Trophoblast cell (in vitro differentiated cells and primary cell): ENCODE data around the gene KRTAP1-1.
A peak's percentile ranks its signal among the peaks of the same experiment; 100 is the strongest.

Source experiments
- DNase-seq, 2 donors: peaks; one replicate each; pipeline ENCODE4 v3.0.0-alpha.2; 2016
- H2AFZ ChIP-seq: 2 replicates; pipeline ENCODE4 v1.6.1; 2013; ENCODE audit warnings: low read length, moderate library complexity, mild to moderate bottlenecking; ENCODE audit not compliant: insufficient read depth, poor library complexity
- H2AK5ac ChIP-seq: 2 replicates; pipeline ENCODE4 v1.6.1; 2013; ENCODE audit warnings: mild to moderate bottlenecking, low read length
- H2BK120ac ChIP-seq: 2 replicates; pipeline ENCODE4 v1.6.1; 2013; ENCODE audit warnings: low read length, mild to moderate bottlenecking, moderate library complexity; ENCODE audit not compliant: insufficient read depth, poor library complexity
- H2BK12ac ChIP-seq: 2 replicates; pipeline ENCODE4 v1.6.1; 2013; ENCODE audit warnings: mild to moderate bottlenecking, low read length, moderate library complexity
- H2BK5ac ChIP-seq: 2 replicates; pipeline ENCODE4 v1.6.1; 2013; ENCODE audit warnings: low read length, low read depth, moderate library complexity, mild to moderate bottlenecking; ENCODE audit not compliant: poor library complexity
- H3K14ac ChIP-seq: 2 replicates; pipeline ENCODE4 v1.6.1; 2013; ENCODE audit warnings: mild to moderate bottlenecking, low read length
- H3K18ac ChIP-seq: 2 replicates; pipeline ENCODE4 v1.6.1; 2013; ENCODE audit warnings: mild to moderate bottlenecking, low read length
- H3K23ac ChIP-seq: 2 replicates; pipeline ENCODE4 v1.6.1; 2013; ENCODE audit warnings: low read length
- H3K27ac ChIP-seq: 2 replicates; pipeline ENCODE4 v1.5.1; 2013; ENCODE audit warnings: low read depth, mild to moderate bottlenecking, inconsistent platforms, low read length, moderate library complexity
- H3K27me3 ChIP-seq: 2 replicates; pipeline ENCODE4 v1.6.1; 2013; ENCODE audit warnings: inconsistent platforms, mild to moderate bottlenecking, low read length, moderate library complexity; ENCODE audit not compliant: insufficient read depth
- H3K36me3 ChIP-seq, 2 experiments: 1 replicate in 1 of 2; 2 replicates in 1 of 2; pipeline ENCODE4 v1.6.1; 2013; ENCODE audit warnings: low read length in 2 of 2, mild to moderate bottlenecking in 2 of 2, moderate library complexity in 1 of 2; ENCODE audit not compliant: insufficient read depth in 2 of 2, control insufficient read depth in 1 of 2
- H3K4ac ChIP-seq: 2 replicates; pipeline ENCODE4 v1.6.1; 2013; ENCODE audit warnings: low read depth, mild to moderate bottlenecking, low read length, moderate library complexity
- H3K4me1 ChIP-seq, 2 experiments: 1 replicate in 1 of 2; 2 replicates in 1 of 2; pipeline ENCODE4 v1.6.1; 2013; ENCODE audit warnings: low read length in 2 of 2, mild to moderate bottlenecking in 2 of 2, moderate library complexity in 1 of 2; ENCODE audit not compliant: insufficient read depth in 2 of 2, control insufficient read depth in 1 of 2
- H3K4me2 ChIP-seq: 2 replicates; pipeline ENCODE4 v1.6.1; 2013; ENCODE audit warnings: inconsistent platforms, mild to moderate bottlenecking, low read length, moderate library complexity
- H3K4me3 ChIP-seq: 2 replicates; pipeline ENCODE4 v1.5.1; 2013; ENCODE audit warnings: mild to moderate bottlenecking, low read depth, low read length, inconsistent platforms
- H3K79me1 ChIP-seq: one replicate; pipeline ENCODE4 v1.6.1; 2013; ENCODE audit warnings: low read length
- H3K79me2 ChIP-seq: 2 replicates; pipeline ENCODE4 v1.6.1; 2013; ENCODE audit warnings: low read length, mild to moderate bottlenecking; ENCODE audit not compliant: control insufficient read depth, insufficient read depth, poor library complexity
- H3K9ac ChIP-seq: 2 replicates; pipeline ENCODE4 v1.6.1; 2013; ENCODE audit warnings: mild to moderate bottlenecking, low read length
- H3K9me3 ChIP-seq: 2 replicates; pipeline ENCODE4 v1.6.1; 2013; ENCODE audit warnings: low read depth, mild to moderate bottlenecking, control low read depth, inconsistent platforms, low read length; ENCODE audit not compliant: insufficient read depth
- H4K12ac ChIP-seq: 2 replicates; pipeline ENCODE4 v1.6.1; 2013; ENCODE audit warnings: low read depth, mild to moderate bottlenecking, low read length, moderate library complexity
- H4K8ac ChIP-seq: 2 replicates; pipeline ENCODE4 v1.6.1; 2013; ENCODE audit warnings: low read depth, mild to moderate bottlenecking, low read length, moderate library complexity
- H4K91ac ChIP-seq: one replicate; pipeline ENCODE4 v1.6.1; 2013; ENCODE audit warnings: low read depth, mild to moderate bottlenecking, low read length, moderate library complexity
- WGBS: extraction: QIAGEN DNeasy Blood & Tissue Kit; methylation state at CpG from one replicate; pipeline ENCODE4 v1.1.7; 2013; ENCODE audit warnings: missing lambda C conversion rate; ENCODE audit not compliant: insufficient read length, insufficient coverage; ENCODE audit errors: extremely low coverage; 5-methylcytosine and 5-hydroxymethylcytosine counted together

The KRTAP1-1 gene

GRCh38 chr17:41064301-41064700 is 23.1 kb upstream of the KRTAP1-1 start:
- H3K79me1 ChIP-seq, result no peaks in the 10 kb centered on the region
- H3K4me2 ChIP-seq, result no peak overlapping the region
- H4K12ac ChIP-seq, result no peak overlapping the region
- H2AK5ac ChIP-seq, result no peak overlapping the region
- no peak overlapping the region for H3K4ac ChIP-seq
- no CpG with 5 or more reads among the region's 1 CpG for WGBS
- no peak overlapping the region for H2AFZ ChIP-seq
- no peaks in the 10 kb centered on the region for H3K9me3 ChIP-seq
- H2BK12ac ChIP-seq, result no peak overlapping the region
- H2BK120ac ChIP-seq, result no peak overlapping the region
- no peaks in the 10 kb centered on the region for H3K27me3 ChIP-seq
- no peak overlapping the region for H2BK5ac ChIP-seq
- no peak overlapping the region for H3K4me3 ChIP-seq
- no peaks in the 10 kb centered on the region for H3K79me2 ChIP-seq
- H3K9ac ChIP-seq, result no peak overlapping the region
- no peak overlapping the region for H4K91ac ChIP-seq
- no peak overlapping the region for H3K18ac ChIP-seq
- H3K4me1 ChIP-seq, result peaks cover 3 to 6% of the 10 kb centered on the region in 2 experiments
- no peak overlapping the region for H4K8ac ChIP-seq
- no peak for DNase-seq
- H3K36me3 ChIP-seq, result no peaks in the 10 kb centered on the region
- no peak overlapping the region for H3K23ac ChIP-seq
- H3K14ac ChIP-seq, result no peak overlapping the region
- H3K27ac ChIP-seq, result no peak overlapping the region

DNA sequence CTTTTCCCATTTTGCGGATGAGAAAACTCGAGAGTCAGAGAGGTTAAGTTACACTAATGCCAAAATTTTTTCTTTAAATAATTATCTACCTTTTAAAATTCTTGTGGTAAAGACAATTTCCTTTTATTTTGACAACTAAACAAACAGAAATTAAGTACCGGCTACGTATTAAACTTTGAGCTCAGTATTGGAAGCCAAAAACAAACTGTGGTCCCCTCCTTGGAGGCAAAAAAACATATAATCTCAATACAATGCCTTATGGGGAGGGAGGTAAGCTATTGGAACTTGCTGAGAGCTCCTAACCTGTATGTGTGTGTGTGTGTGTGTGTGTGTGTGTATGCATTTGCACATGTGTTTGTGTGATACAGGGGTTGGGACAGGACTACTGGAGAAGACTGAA is 22.2 kb upstream of the KRTAP1-1 start:
- no peak overlapping the region for H4K91ac ChIP-seq
- no peak overlapping the region for H4K12ac ChIP-seq
- H3K23ac ChIP-seq, result no peak overlapping the region
- no peak overlapping the region for H2AFZ ChIP-seq
- no peak overlapping the region for H3K4ac ChIP-seq
- no peaks in the 10 kb centered on the region for H3K36me3 ChIP-seq
- H3K9ac ChIP-seq, result no peak overlapping the region
- H2BK5ac ChIP-seq, result no peak overlapping the region
- H3K4me1 ChIP-seq, result peaks cover 3 to 6% of the 10 kb centered on the region in 2 experiments
- no peak overlapping the region for H2AK5ac ChIP-seq
- H3K4me3 ChIP-seq, result no peak overlapping the region
- no peaks in the 10 kb centered on the region for H3K27me3 ChIP-seq
- H3K4me2 ChIP-seq, result no peak overlapping the region
- H3K14ac ChIP-seq, result no peak overlapping the region
- H4K8ac ChIP-seq, result no peak overlapping the region
- H3K27ac ChIP-seq, result no peak overlapping the region
- H3K79me1 ChIP-seq, result no peaks in the 10 kb centered on the region
- no peak overlapping the region for H2BK12ac ChIP-seq
- H2BK120ac ChIP-seq, result no peak overlapping the region
- no CpG with 5 or more reads among the region's 4 CpGs for WGBS
- DNase-seq, result no peak
- no peaks in the 10 kb centered on the region for H3K9me3 ChIP-seq
- no peaks in the 10 kb centered on the region for H3K79me2 ChIP-seq
- no peak overlapping the region for H3K18ac ChIP-seq

DNA sequence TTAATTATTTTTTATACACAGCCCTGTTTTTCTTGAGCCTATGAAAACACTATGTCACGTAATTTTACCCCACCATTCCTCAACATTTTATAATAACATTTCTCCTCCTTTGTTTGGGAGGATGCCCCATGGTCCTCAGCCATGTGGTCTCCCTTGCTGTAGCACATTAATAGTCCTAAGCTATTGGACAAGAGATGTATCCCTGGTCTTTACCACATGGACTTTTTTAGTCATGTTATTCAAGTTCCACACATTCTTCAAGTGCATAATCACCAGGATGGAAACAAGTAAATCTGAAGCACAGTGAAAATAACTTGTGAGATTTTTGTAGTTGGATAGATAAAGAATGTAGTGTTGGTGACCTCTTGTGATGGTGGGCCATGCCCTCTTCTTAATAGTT is 20.7 kb upstream of the KRTAP1-1 start:
- H2AFZ ChIP-seq, result no peak overlapping the region
- no peaks in the 10 kb centered on the region for H3K79me2 ChIP-seq
- no peak overlapping the region for H3K23ac ChIP-seq
- no peak overlapping the region for H4K8ac ChIP-seq
- H2BK120ac ChIP-seq, result no peak overlapping the region
- no peak overlapping the region for H2BK5ac ChIP-seq
- no peak overlapping the region for H4K91ac ChIP-seq
- H3K9ac ChIP-seq, result no peak overlapping the region
- H2BK12ac ChIP-seq, result no peak overlapping the region
- H3K14ac ChIP-seq, result no peak overlapping the region
- no peak overlapping the region for H2AK5ac ChIP-seq
- no peaks in the 10 kb centered on the region for H3K27me3 ChIP-seq
- no peak overlapping the region for H3K4ac ChIP-seq
- peaks cover 3 to 6% of the 10 kb centered on the region in 2 experiments for H3K4me1 ChIP-seq
- H3K27ac ChIP-seq, result peak overlapping the region; percentile 22
- no peaks in the 10 kb centered on the region for H3K36me3 ChIP-seq
- H3K4me3 ChIP-seq, result no peak overlapping the region
- no peaks in the 10 kb centered on the region for H3K9me3 ChIP-seq
- no peak overlapping the region for H4K12ac ChIP-seq
- H3K18ac ChIP-seq, result no peak overlapping the region
- no peaks in the 10 kb centered on the region for H3K79me1 ChIP-seq
- 100% methylated on average over 1 of the region's 1 CpG for WGBS
- peak in 1 of 2 donors; percentile 51 for DNase-seq
- no peak overlapping the region for H3K4me2 ChIP-seq

- Histone ChIP-seq H3K36me3 (no peaks in the 10 kb centered on the region), H3K4ac (no peak within 1 kb of the TSS), H3K9me3 (no peaks in the 10 kb centered on the region), H3K27ac (no peak within 1 kb of the TSS), H2BK5ac (no peak within 1 kb of the TSS), H3K18ac (no peak within 1 kb of the TSS), H4K91ac (peak within 1 kb of the TSS; percentile 48), H3K14ac (peak within 1 kb of the TSS; percentile 70), H3K9ac (no peak within 1 kb of the TSS), H3K4me3 (no peak within 1 kb of the TSS), H3K79me2 (no peaks in the 10 kb centered on the region), H2BK12ac (no peak within 1 kb of the TSS), H2AK5ac (no peak within 1 kb of the TSS), H4K8ac (no peak within 1 kb of the TSS), H3K79me1 (no peaks in the 10 kb centered on the region), H2AFZ (no peak within 1 kb of the TSS), H3K4me2 (no peak within 1 kb of the TSS), H3K27me3 (no peaks in the 10 kb centered on the region), H3K4me1 (peaks cover 3 to 6% of the 10 kb centered on the region in 2 experiments), H3K23ac (no peak within 1 kb of the TSS), H2BK120ac (peak within 1 kb of the TSS; percentile 51), H4K12ac (no peak within 1 kb of the TSS)
- WGBS, result no CpG with 5 or more reads among the region's 6 CpGs
- peak; percentile 89 to 96 for DNase-seq
Observed at GRCh38 chr17:41060052-41060604, 18.9 kb upstream of the KRTAP1-1 start, which contains the start of gene KRTAP2-3. Gene KRTAP2-3 (minus strand): TSS chr17:41060114. CDS start chr17:41060050, 64 bp downstream.
